ENCODE data around the gene PCMTD2. TPM values are rescaled to one million over a fixed set of nuclear protein-coding genes. Genes with fewer than 3 reads are reported as not detected.
"Not testable (repeated sequence)": the region's sequence is repeated elsewhere in the genome, so short reads cannot be mapped to it uniquely, and the experiment has no call there.

Gene PCMTD2
- total RNA-seq, 2 experiments from 2014 or later = 47.0 to 51.7 TPM

DNA sequence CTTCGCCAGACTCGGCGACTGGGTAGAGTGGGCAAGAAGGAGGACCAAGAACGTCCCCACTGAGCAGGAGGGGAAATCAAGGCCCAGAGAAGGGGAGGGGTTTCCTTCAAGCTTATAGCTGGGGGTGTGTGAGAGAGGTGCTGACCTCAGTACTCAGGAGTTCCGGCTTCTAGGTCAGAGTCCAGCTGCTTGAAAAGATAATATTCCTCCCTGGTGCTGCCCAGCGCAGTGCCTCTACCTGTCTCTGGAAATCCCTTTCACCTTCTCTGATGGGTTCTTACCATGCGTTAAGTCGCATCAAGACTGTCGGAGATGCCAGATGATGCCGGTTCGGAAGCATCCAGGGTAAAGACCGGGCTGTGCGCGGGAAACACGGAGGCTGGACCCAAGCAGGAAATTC, 61.8 kb downstream of the PCMTD2 start:
- H2AFZ ChIP-seq (ENCODE audit: low read length); POLR2A ChIA-PET; H3K9me2 ChIP-seq (ENCODE audit: insufficient read depth, low read length); H3K4me3 ChIP-seq (ENCODE audit: low read depth, low read length, poor library complexity, severe bottlenecking); DNase-seq (ENCODE audit: low spot score); H3K36me3 ChIP-seq (ENCODE audit: insufficient read depth, low read length); CTCF ChIA-PET (ENCODE audit: unreplicated experiment); H3K79me2 ChIP-seq (ENCODE audit: insufficient read depth, low read depth, low read length); H3K27ac ChIP-seq (ENCODE audit: low read depth, low read length, poor library complexity, severe bottlenecking); H4K20me1 ChIP-seq (ENCODE audit: insufficient read depth, low read length); H3K9me3 ChIP-seq (ENCODE audit: low read length); intact Hi-C loops (cut with micrococcal nuclease; ENCODE audit: unreplicated experiment); BruUV-seq (replicated peaks); H3K4me1 ChIP-seq (ENCODE audit: insufficient read depth, low read length, poor library complexity, severe bottlenecking); H3K4me2 ChIP-seq (ENCODE audit: low read length): not testable (repeated sequence)

DNA sequence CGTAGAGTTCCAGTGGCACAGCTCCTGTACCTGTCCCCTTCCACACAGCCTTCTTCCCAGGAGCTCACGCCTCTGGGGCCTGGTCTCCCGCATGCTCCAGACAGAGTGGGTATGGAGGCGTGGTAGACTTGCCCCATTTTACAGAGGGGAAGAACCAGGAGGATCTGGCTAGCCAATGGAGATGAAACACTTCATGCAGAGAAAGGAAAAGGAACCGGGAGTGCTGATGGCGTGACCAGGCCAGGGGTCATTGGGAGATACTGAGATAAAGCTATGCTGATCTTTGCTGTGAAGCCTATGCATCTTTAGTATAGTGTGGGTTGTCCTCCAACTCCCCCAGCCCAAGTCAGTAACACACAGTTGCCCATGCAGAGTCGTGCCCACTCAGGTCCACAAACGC, 62.5 kb downstream of the PCMTD2 start:
- POLR2A ChIA-PET; H3K4me3 ChIP-seq (ENCODE audit: low read depth, low read length, poor library complexity, severe bottlenecking); H3K79me2 ChIP-seq (ENCODE audit: insufficient read depth, low read depth, low read length); H3K4me2 ChIP-seq (ENCODE audit: low read length); H3K9me2 ChIP-seq (ENCODE audit: insufficient read depth, low read length); H3K4me1 ChIP-seq (ENCODE audit: insufficient read depth, low read length, poor library complexity, severe bottlenecking); intact Hi-C loops (cut with micrococcal nuclease; ENCODE audit: unreplicated experiment); CTCF ChIA-PET (ENCODE audit: unreplicated experiment); BruUV-seq (replicated peaks); H3K27ac ChIP-seq (ENCODE audit: low read depth, low read length, poor library complexity, severe bottlenecking); H3K9me3 ChIP-seq (ENCODE audit: low read length); H3K36me3 ChIP-seq (ENCODE audit: insufficient read depth, low read length); H2AFZ ChIP-seq (ENCODE audit: low read length); H4K20me1 ChIP-seq (ENCODE audit: insufficient read depth, low read length); DNase-seq (ENCODE audit: low spot score): not testable (repeated sequence)

- DNase-seq (ENCODE audit: low spot score); H3K79me2 ChIP-seq (ENCODE audit: insufficient read depth, low read depth, low read length); H3K4me3 ChIP-seq (ENCODE audit: low read depth, low read length, poor library complexity, severe bottlenecking); BruUV-seq (replicated peaks); CTCF ChIA-PET (ENCODE audit: unreplicated experiment); POLR2A ChIA-PET; H3K9me2 ChIP-seq (ENCODE audit: insufficient read depth, low read length); H3K4me1 ChIP-seq (ENCODE audit: insufficient read depth, low read length, poor library complexity, severe bottlenecking); H3K27ac ChIP-seq (ENCODE audit: low read depth, low read length, poor library complexity, severe bottlenecking); H2AFZ ChIP-seq (ENCODE audit: low read length); intact Hi-C loops (cut with micrococcal nuclease; ENCODE audit: unreplicated experiment); H3K36me3 ChIP-seq (ENCODE audit: insufficient read depth, low read length); H4K20me1 ChIP-seq (ENCODE audit: insufficient read depth, low read length); H3K4me2 ChIP-seq (ENCODE audit: low read length); H3K9me3 ChIP-seq (ENCODE audit: low read length): not testable (repeated sequence)
Observed at GRCh38 chr20:64322031-64322789, 66.7 kb downstream of the PCMTD2 start.

Small RNA genes within 50 kb of the gene (small RNA-seq; reads per million reads assigned to genes)
- gene AL137028.2 = not detected

Other genes starting within 250 kb of the PCMTD2 start
- 2.0 and 3.5 TPM in 2 replicates for gene C20orf204, start 219.6 kb upstream of the PCMTD2 start, total RNA-seq (2014; rRNA removed; shearing (Covaris generic))
- gene C20orf204, start 219.6 kb upstream of the PCMTD2 start, total RNA-seq (2022) = 5.9 and 6.7 TPM in 2 replicates
- not detected in 2 replicates for gene SOX18, start 206.1 kb upstream of the PCMTD2 start, total RNA-seq (2014; rRNA removed; shearing (Covaris generic))
- gene SOX18, start 206.1 kb upstream of the PCMTD2 start, total RNA-seq (2022) = not detected in 2 replicates
- 36.4 and 37.5 TPM in 2 replicates for gene TCEA2, start 192.6 kb upstream of the PCMTD2 start, total RNA-seq (2014; rRNA removed; shearing (Covaris generic))
- 71.2 and 72.3 TPM in 2 replicates for gene TCEA2, start 192.6 kb upstream of the PCMTD2 start, total RNA-seq (2022)
- gene RGS19, start 176.2 kb upstream of the PCMTD2 start, total RNA-seq (2014; rRNA removed; shearing (Covaris generic)) = 85.5 and 106 TPM in 2 replicates
- 63.5 and 69.4 TPM in 2 replicates for gene RGS19, start 176.2 kb upstream of the PCMTD2 start, total RNA-seq (2022)
- 4.8 and 6.4 TPM in 2 replicates for gene OPRL1, start 175.7 kb upstream of the PCMTD2 start, total RNA-seq (2014; rRNA removed; shearing (Covaris generic))
- gene OPRL1, start 175.7 kb upstream of the PCMTD2 start, total RNA-seq (2022) = 6.1 and 7.6 TPM in 2 replicates
- gene LKAAEAR1, start 171.3 kb upstream of the PCMTD2 start, total RNA-seq (2014; rRNA removed; shearing (Covaris generic)) = not detected in 2 replicates
- not detected in 2 replicates for gene LKAAEAR1, start 171.3 kb upstream of the PCMTD2 start, total RNA-seq (2022)
- not detected in 2 replicates for gene NPBWR2, start 148.2 kb upstream of the PCMTD2 start, total RNA-seq (2014; rRNA removed; shearing (Covaris generic))
- gene NPBWR2, start 148.2 kb upstream of the PCMTD2 start, total RNA-seq (2022) = not detected in 2 replicates
- 0.31 and 0.32 TPM in 2 replicates for gene MYT1, start 91.3 kb upstream of the PCMTD2 start, total RNA-seq (2014; rRNA removed; shearing (Covaris generic))
- gene MYT1, start 91.3 kb upstream of the PCMTD2 start, total RNA-seq (2022) = 0.30 and 0.95 TPM in 2 replicates

Data from OCI-LY7 (cell line).